Panc1 (cell line): ENCODE results near the gene ECHDC3.

ENCODE experiments used
- CTCF ChIP-seq: fragments of 450-650 bp; IDR thresholded peaks from 2 replicates; pipeline ENCODE4 v1.5.1; 2017; ENCODE audit warnings: mild to moderate bottlenecking
- POLR2AphosphoS5 ChIP-seq: IDR thresholded peaks from 2 replicates; pipeline ENCODE4 v1.6.1; 2012; ENCODE audit warnings: mild to moderate bottlenecking, low read depth, low read length, moderate library complexity
- TCF7L2 ChIP-seq: IDR thresholded peaks from 2 replicates; pipeline ENCODE4 v1.6.1; 2011; ENCODE audit warnings: mild to moderate bottlenecking, low read depth, low read length, inconsistent platforms

- no peak for TF ChIP-seq CTCF
- no peak for TF ChIP-seq POLR2AphosphoS5
- TF ChIP-seq TCF7L2, result no peak
Measured at GRCh38 chr10:11775412-11775811, 33.2 kb downstream of the ECHDC3 start.
